HG03432 (cell line): ENCODE results near the gene SARM1.

ENCODE experiments used
- ATAC-seq: cut with Tn5 transposase; IDR thresholded peaks from one replicate; pipeline ENCODE4 v1.9.1; 2021; ENCODE audit warnings: mild to moderate bottlenecking, moderate library complexity; ENCODE audit not compliant: unreplicated experiment

The SARM1 gene

GRCh38 chr17:28392491-28392890 is 21.0 kb downstream of the SARM1 start:
- ATAC-seq: no peak

- no peak for ATAC-seq
Measured at GRCh38 chr17:28394337-28395116, 23.0 kb downstream of the SARM1 start.

- ATAC-seq: no peak
Measured at GRCh38 chr17:28395426-28395825, 23.9 kb downstream of the SARM1 start.

- no peak for ATAC-seq
Measured at GRCh38 chr17:28395968-28396367, 24.5 kb downstream of the SARM1 start.

- ATAC-seq: no peak
Measured at GRCh38 chr17:28396635-28397239, 25.2 kb downstream of the SARM1 start.

GRCh38 chr17:28397275-28397674 is 25.8 kb downstream of the SARM1 start:
- ATAC-seq: no peak

GRCh38 chr17:28397687-28398279 is 26.3 kb downstream of the SARM1 start:
- ATAC-seq: no peak

GRCh38 chr17:28398280-28398981 is 26.9 kb downstream of the SARM1 start:
- no peak for ATAC-seq

- no peak for ATAC-seq
Measured at GRCh38 chr17:28399808-28400207, 28.3 kb downstream of the SARM1 start.

- no peak for ATAC-seq
Measured at GRCh38 chr17:28402224-28402630, 30.7 kb downstream of the SARM1 start.

GRCh38 chr17:28402844-28403243 is 31.4 kb downstream of the SARM1 start:
- ATAC-seq: no peak

GRCh38 chr17:28404007-28404406 is 32.5 kb downstream of the SARM1 start:
- no peak for ATAC-seq

- no peak for ATAC-seq
Measured at GRCh38 chr17:28404461-28404811, 32.9 kb downstream of the SARM1 start.

- ATAC-seq: no peak
Measured at GRCh38 chr17:28404812-28405570, 33.5 kb downstream of the SARM1 start.

- ATAC-seq: peak; percentile 86
Measured at GRCh38 chr17:28405632-28406472, 34.4 kb downstream of the SARM1 start, which contains the start of gene SLC46A1. Gene SLC46A1, minus strand, starts transcription at chr17:28406212. Its CDS starts 98 bp downstream, at chr17:28406114.

- ATAC-seq: no peak
Measured at GRCh38 chr17:28406473-28406814, 35.0 kb downstream of the SARM1 start.

GRCh38 chr17:28407130-28407973 is 35.9 kb downstream of the SARM1 start:
- ATAC-seq: no peak

GRCh38 chr17:28407974-28408306 is 36.4 kb downstream of the SARM1 start:
- ATAC-seq: no peak

GRCh38 chr17:28412099-28412498 is 40.6 kb downstream of the SARM1 start:
- ATAC-seq: no peak
